ENCODE data around the gene MTERF4.

Gene MTERF4

GRCh38 chr2:241049739-241050623, 52.1 kb downstream of the MTERF4 start:
- no peak for DNase-seq
- no peak for ATAC-seq

DNA sequence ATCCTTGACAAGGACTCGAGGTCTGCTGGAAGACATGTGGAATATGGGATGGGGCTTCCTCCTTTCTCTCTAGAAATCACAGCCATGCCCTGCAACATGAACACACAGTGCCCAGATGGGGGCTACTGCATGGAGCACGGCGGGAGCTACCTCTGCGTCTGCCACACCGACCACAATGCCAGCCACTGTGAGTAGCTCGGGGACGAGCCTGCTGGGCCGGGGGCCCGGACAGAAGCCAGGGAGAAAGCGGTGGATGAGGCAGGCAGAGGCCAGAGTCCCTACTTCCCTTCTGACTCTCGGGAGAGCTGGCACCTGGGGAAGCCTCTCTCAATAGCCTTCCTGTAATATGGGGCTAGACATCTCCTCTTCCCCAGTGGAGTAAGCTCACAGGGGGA, 53.1 kb downstream of the MTERF4 start:
- no peak for DNase-seq
- no peak for ATAC-seq

- DNase-seq (no peak), ATAC-seq (no peak)
Measured at GRCh38 chr2:241048149-241048948, 53.7 kb downstream of the MTERF4 start.

- no peak for ATAC-seq
Measured at GRCh38 chr2:241047253-241048010, 54.7 kb downstream of the MTERF4 start.

More at GRCh38 chr2:241047253-241048010, 54.7 kb downstream of the MTERF4 start:
- DNase-seq: no peak

All from stimulated activated naive CD8-positive, alpha-beta T cell treated with anti-CD3 and anti-CD28 coated beads, Interleukin-15, Interleukin-2, amounts not matched to agents 100 U/mL and 50 U/mL, for 24 hours (primary cell).